SK-N-SH treated with all-trans-retinoic acid at 6 μM for 48 hours (cell line): ENCODE data around the gene NMUR1.

ENCODE experiments used
- ATAC-seq: fragments of 200-7000 bp; cut with Tn5 transposase; 3 replicates; pipeline ENCODE4 v1.9.1; 2020; ENCODE audit warnings: mild to moderate bottlenecking, moderate library complexity
- ARNTL ChIP-seq: fragments of 450-650 bp; formaldehyde crosslinking; IDR thresholded peaks from 2 replicates; pipeline ENCODE4 v1.5.0; 2020; ENCODE audit warnings: low read depth, mild to moderate bottlenecking, moderate library complexity, borderline replicate concordance
- CREB5 ChIP-seq: fragments of 250-450 bp; sonication (Bioruptor Pico); IDR thresholded peaks from 2 replicates; pipeline ENCODE4 v1.5.1; 2020; ENCODE audit warnings: low read depth, mild to moderate bottlenecking, moderate library complexity
- CSDC2 ChIP-seq: fragments of 250-450 bp; sonication (Bioruptor Pico); IDR thresholded peaks from 2 replicates; pipeline ENCODE4 v1.5.0; 2020; ENCODE audit warnings: mild to moderate bottlenecking, moderate library complexity
- CSRNP3 ChIP-seq: fragments of 250-450 bp; sonication (Bioruptor Pico); IDR thresholded peaks from 2 replicates; pipeline ENCODE4 v1.5.1; 2021; ENCODE audit warnings: mild to moderate bottlenecking, moderate library complexity
- ESRRG ChIP-seq: fragments of 250-450 bp; sonication (Bioruptor Pico); IDR thresholded peaks from 2 replicates; pipeline ENCODE4 v1.6.1; 2021; ENCODE audit warnings: mild to moderate bottlenecking
- GLIS3 ChIP-seq: fragments of 250-450 bp; sonication (Bioruptor Pico); IDR thresholded peaks from 2 replicates; pipeline ENCODE4 v1.5.0; 2020; ENCODE audit warnings: mild to moderate bottlenecking, moderate library complexity
- ISL1 ChIP-seq: fragments of 250-450 bp; sonication (Bioruptor Pico); IDR thresholded peaks from 2 replicates; pipeline ENCODE4 v2.1.2; 2022; ENCODE audit warnings: mild to moderate bottlenecking, moderate library complexity
- OSR1 ChIP-seq: fragments of 250-450 bp; sonication (Bioruptor Pico); IDR thresholded peaks from 2 replicates; pipeline ENCODE4 v1.8.0; 2022; ENCODE audit warnings: moderate library complexity, mild to moderate bottlenecking, inconsistent platforms
- POU6F1 ChIP-seq: fragments of 250-450 bp; sonication (Bioruptor Pico); IDR thresholded peaks from 2 replicates; pipeline ENCODE4 v1.8.0; 2021; ENCODE audit warnings: low read depth, mild to moderate bottlenecking, moderate library complexity, borderline replicate concordance
- PPARA ChIP-seq: fragments of 250-450 bp; sonication (Bioruptor Pico); IDR thresholded peaks from 2 replicates; pipeline ENCODE4 v1.5.0; 2020; ENCODE audit warnings: mild to moderate bottlenecking, borderline replicate concordance
- RARB ChIP-seq: fragments of 250-450 bp; sonication (Bioruptor Pico); IDR thresholded peaks from 2 replicates; pipeline ENCODE4 v1.8.0; 2021; ENCODE audit warnings: mild to moderate bottlenecking, moderate library complexity
- SNAI2 ChIP-seq: fragments of 250-450 bp; sonication (Bioruptor Pico); IDR thresholded peaks from 2 replicates; pipeline ENCODE4 v1.5.0; 2020; ENCODE audit warnings: mild to moderate bottlenecking, moderate library complexity
- TCF4 ChIP-seq: fragments of 250-450 bp; sonication (Bioruptor Pico); IDR thresholded peaks from 2 replicates; pipeline ENCODE4 v1.8.0; 2021; ENCODE audit warnings: mild to moderate bottlenecking, moderate library complexity, borderline replicate concordance
- TOX ChIP-seq: fragments of 250-450 bp; sonication (Bioruptor Pico); IDR thresholded peaks from 2 replicates; pipeline ENCODE4 v1.8.0; 2021; ENCODE audit warnings: mild to moderate bottlenecking, moderate library complexity, borderline replicate concordance
- TSHZ2 ChIP-seq: fragments of 250-450 bp; sonication (Bioruptor Pico); IDR thresholded peaks from 2 replicates; pipeline ENCODE4 v1.5.0; 2020; ENCODE audit warnings: mild to moderate bottlenecking, moderate library complexity
- ZC3H10 ChIP-seq: fragments of 250-450 bp; sonication (Bioruptor Pico); IDR thresholded peaks from 2 replicates; pipeline ENCODE4 v1.5.1; 2021; ENCODE audit warnings: mild to moderate bottlenecking, moderate library complexity
- ZFP3 ChIP-seq: fragments of 250-450 bp; sonication (Bioruptor Pico); IDR thresholded peaks from 2 replicates; pipeline ENCODE4 v1.5.0; 2020; ENCODE audit warnings: mild to moderate bottlenecking, moderate library complexity
- ZFP30 ChIP-seq: fragments of 450-650 bp; formaldehyde crosslinking; IDR thresholded peaks from 2 replicates; pipeline ENCODE4 v1.5.0; 2022; ENCODE audit warnings: mild to moderate bottlenecking, moderate library complexity
- ZNF565 ChIP-seq: fragments of 450-650 bp; formaldehyde crosslinking; conservative IDR thresholded peaks from 2 replicates; pipeline ENCODE4 v1.5.0; 2020; ENCODE audit warnings: low read depth, mild to moderate bottlenecking, moderate library complexity
- ZNF70 ChIP-seq: fragments of 450-650 bp; formaldehyde crosslinking; IDR thresholded peaks from 2 replicates; pipeline ENCODE4 v1.5.0; 2020; ENCODE audit warnings: mild to moderate bottlenecking, moderate library complexity
- TF ChIP-seq, protein P1 (sequence below): fragments of 250-450 bp; sonication (Bioruptor Pico); IDR thresholded peaks from 2 replicates; pipeline ENCODE4 v1.8.0; 2020; ENCODE audit warnings: mild to moderate bottlenecking, moderate library complexity, borderline replicate concordance

Gene NMUR1

GRCh38 chr2:231531883-231532755 is 1.9 kb upstream of the NMUR1 start (continued):
- TF ChIP-seq TOX (CRISPR knock-in tag) (no peak), CREB5 (CRISPR knock-in tag) (no peak), ZNF565 (CRISPR knock-in tag) (no peak), SNAI2 (CRISPR knock-in tag) (no peak), GLIS3 (CRISPR knock-in tag) (no peak), ISL1 (CRISPR knock-in tag) (no peak), ZNF70 (CRISPR knock-in tag) (no peak)
- TF ChIP-seq, protein P1, sequence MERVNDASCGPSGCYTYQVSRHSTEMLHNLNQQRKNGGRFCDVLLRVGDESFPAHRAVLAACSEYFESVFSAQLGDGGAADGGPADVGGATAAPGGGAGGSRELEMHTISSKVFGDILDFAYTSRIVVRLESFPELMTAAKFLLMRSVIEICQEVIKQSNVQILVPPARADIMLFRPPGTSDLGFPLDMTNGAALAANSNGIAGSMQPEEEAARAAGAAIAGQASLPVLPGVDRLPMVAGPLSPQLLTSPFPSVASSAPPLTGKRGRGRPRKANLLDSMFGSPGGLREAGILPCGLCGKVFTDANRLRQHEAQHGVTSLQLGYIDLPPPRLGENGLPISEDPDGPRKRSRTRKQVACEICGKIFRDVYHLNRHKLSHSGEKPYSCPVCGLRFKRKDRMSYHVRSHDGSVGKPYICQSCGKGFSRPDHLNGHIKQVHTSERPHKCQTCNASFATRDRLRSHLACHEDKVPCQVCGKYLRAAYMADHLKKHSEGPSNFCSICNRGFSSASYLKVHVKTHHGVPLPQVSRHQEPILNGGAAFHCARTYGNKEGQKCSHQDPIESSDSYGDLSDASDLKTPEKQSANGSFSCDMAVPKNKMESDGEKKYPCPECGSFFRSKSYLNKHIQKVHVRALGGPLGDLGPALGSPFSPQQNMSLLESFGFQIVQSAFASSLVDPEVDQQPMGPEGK (CRISPR knock-in tag) = no peak

GRCh38 chr2:231531466-231531865 is 1.2 kb upstream of the NMUR1 start:
- TF ChIP-seq CSDC2 (CRISPR knock-in tag) (no peak), TSHZ2 (no peak), RARB (CRISPR knock-in tag) (no peak), ZNF70 (CRISPR knock-in tag) (no peak), ZC3H10 (CRISPR knock-in tag) (no peak), PPARA (no peak), OSR1 (no peak), GLIS3 (CRISPR knock-in tag) (no peak), ISL1 (CRISPR knock-in tag) (no peak), ESRRG (CRISPR knock-in tag) (no peak), CREB5 (CRISPR knock-in tag) (no peak), ARNTL (CRISPR knock-in tag) (no peak), CSRNP3 (CRISPR knock-in tag) (no peak), ZFP3 (CRISPR knock-in tag) (no peak), TOX (CRISPR knock-in tag) (no peak), TCF4 (CRISPR knock-in tag) (no peak), ZFP30 (no peak), POU6F1 (no peak)
- no peak for ATAC-seq
